Measurements from ENCODE around the gene CTSC.

DNA sequence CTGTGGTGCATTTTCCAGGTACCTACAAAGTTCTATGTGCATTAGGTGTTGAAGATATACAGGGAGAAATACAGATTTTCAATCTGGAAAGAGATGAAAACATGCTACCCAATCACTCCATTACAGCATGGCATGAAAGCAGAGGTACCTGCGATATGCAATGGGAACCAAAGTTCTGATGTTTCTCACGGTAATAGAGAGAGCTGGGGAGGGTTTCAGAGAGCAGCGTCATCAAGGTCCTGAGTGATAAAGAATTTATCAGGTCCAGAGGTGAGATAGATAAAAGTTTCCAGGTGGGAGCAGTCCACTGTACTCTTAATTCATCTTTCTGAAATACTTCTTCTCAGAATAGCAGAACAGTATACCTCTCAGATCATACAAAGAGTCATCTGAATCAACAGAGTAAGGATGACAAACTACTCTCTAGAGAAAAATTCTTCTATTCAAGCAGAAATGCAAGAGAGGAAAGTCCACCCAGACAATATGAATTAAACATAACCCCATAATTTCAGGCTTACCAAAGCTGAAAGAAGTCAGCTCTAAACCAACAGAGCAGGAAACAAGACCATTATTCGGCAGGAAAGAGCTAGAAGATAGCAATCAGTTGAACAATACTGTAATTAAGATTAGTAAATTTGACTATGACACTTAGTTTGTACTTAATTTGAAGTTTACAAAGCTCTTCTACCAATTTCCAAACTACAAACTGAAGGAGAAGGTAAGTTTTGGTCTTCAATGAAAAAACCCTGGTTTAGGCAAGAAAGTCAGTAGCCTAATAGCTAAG, 12.8 kb downstream of the CTSC start:
- TF ChIP-seq, protein P1, sequence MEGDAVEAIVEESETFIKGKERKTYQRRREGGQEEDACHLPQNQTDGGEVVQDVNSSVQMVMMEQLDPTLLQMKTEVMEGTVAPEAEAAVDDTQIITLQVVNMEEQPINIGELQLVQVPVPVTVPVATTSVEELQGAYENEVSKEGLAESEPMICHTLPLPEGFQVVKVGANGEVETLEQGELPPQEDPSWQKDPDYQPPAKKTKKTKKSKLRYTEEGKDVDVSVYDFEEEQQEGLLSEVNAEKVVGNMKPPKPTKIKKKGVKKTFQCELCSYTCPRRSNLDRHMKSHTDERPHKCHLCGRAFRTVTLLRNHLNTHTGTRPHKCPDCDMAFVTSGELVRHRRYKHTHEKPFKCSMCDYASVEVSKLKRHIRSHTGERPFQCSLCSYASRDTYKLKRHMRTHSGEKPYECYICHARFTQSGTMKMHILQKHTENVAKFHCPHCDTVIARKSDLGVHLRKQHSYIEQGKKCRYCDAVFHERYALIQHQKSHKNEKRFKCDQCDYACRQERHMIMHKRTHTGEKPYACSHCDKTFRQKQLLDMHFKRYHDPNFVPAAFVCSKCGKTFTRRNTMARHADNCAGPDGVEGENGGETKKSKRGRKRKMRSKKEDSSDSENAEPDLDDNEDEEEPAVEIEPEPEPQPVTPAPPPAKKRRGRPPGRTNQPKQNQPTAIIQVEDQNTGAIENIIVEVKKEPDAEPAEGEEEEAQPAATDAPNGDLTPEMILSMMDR (IDR thresholded peaks at IDR 0.05), result no peak
- no peak for TF ChIP-seq POLR2A (IDR thresholded peaks at IDR 0.05)
